HepG2 (cell line): ENCODE results near the gene PSMB3. TPM values are rescaled to one million over a fixed set of nuclear protein-coding genes. Genes with fewer than 3 reads are reported as not detected.

Source experiments
- CBFB ChIP-seq: sonication (generic); formaldehyde crosslinking; IDR thresholded peaks from 2 replicates; pipeline ENCODE4 v1.4.0; 2020; ENCODE audit warnings: missing genetic modification reagents
- DDIT3 ChIP-seq: sonication (generic); formaldehyde crosslinking; IDR thresholded peaks from 2 replicates; pipeline ENCODE4 v1.4.0; 2020; ENCODE audit warnings: mild to moderate bottlenecking, missing genetic modification reagents
- FOXK2 ChIP-seq: fragments of 450-650 bp; IDR thresholded peaks from 2 replicates; pipeline ENCODE4 v1.6.1; 2016
- HOMEZ ChIP-seq: IDR thresholded peaks from 2 replicates; pipeline ENCODE4 v1.6.1; 2016; ENCODE audit warnings: low read depth
- HOXA5 ChIP-seq: sonication (generic); formaldehyde crosslinking; IDR thresholded peaks from 2 replicates; pipeline ENCODE4 v1.4.0; 2020; ENCODE audit warnings: missing genetic modification reagents
- MAZ ChIP-seq, 2 experiments: sonication (generic) in 1 of 2; formaldehyde crosslinking in 1 of 2; IDR thresholded peaks; 2 replicates each; pipeline versions ENCODE4 v1.5.0 to v1.6.1; 2012 to 2020; ENCODE audit warnings: low read depth in 2 of 2, mild to moderate bottlenecking in 2 of 2, borderline replicate concordance in 1 of 2, improper control_type of control experiment in 1 of 2, low read length in 1 of 2, missing genetic modification reagents in 1 of 2, moderate library complexity in 1 of 2
- MTA1 ChIP-seq: sonication (generic); formaldehyde crosslinking; IDR thresholded peaks from 2 replicates; pipeline ENCODE4 v1.4.0; 2020; ENCODE audit warnings: missing genetic modification reagents, mild to moderate bottlenecking, borderline replicate concordance
- NONO ChIP-seq, 2 experiments: fragments of 450-650 bp in 1 of 2; sonication (generic) in 1 of 2; formaldehyde crosslinking in 1 of 2; IDR thresholded peaks in 1 of 2; conservative IDR thresholded peaks in 1 of 2; 2 replicates each; pipeline versions ENCODE4 v1.6.1 to v1.8.0; 2017 to 2022; ENCODE audit warnings: mild to moderate bottlenecking in 1 of 2, missing genetic modification reagents in 1 of 2, moderate library complexity in 1 of 2
- PBX2 ChIP-seq: IDR thresholded peaks from 2 replicates; pipeline ENCODE4 v1.6.1; 2016; ENCODE audit warnings: control low read depth
- PHF21A ChIP-seq: sonication (generic); formaldehyde crosslinking; IDR thresholded peaks from 2 replicates; pipeline ENCODE4 v1.5.0; 2020; ENCODE audit warnings: mild to moderate bottlenecking, missing genetic modification reagents
- RCOR2 ChIP-seq: IDR thresholded peaks from 2 replicates; pipeline ENCODE4 v1.6.1; 2016; ENCODE audit warnings: missing biosample characterization, missing genetic modification reagents
- RFXAP ChIP-seq: sonication (generic); formaldehyde crosslinking; IDR thresholded peaks from 2 replicates; pipeline ENCODE4 v1.4.0; 2020; ENCODE audit warnings: missing genetic modification reagents, borderline replicate concordance
- TEAD3 ChIP-seq: optimal IDR thresholded peaks from 2 replicates; pipeline ENCODE3; 2016; ENCODE audit warnings: borderline replicate concordance
- TFDP2 ChIP-seq: sonication (generic); formaldehyde crosslinking; IDR thresholded peaks from 2 replicates; pipeline ENCODE4 v1.4.0; 2020; ENCODE audit warnings: missing genetic modification reagents
- ZBTB37 ChIP-seq: sonication (generic); formaldehyde crosslinking; IDR thresholded peaks from 2 replicates; pipeline ENCODE4 v1.4.0; 2020; ENCODE audit warnings: mild to moderate bottlenecking, missing genetic modification reagents
- ZBTB39 ChIP-seq: sonication (generic); formaldehyde crosslinking; IDR thresholded peaks from 2 replicates; pipeline ENCODE4 v1.5.0; 2020; ENCODE audit warnings: missing genetic modification reagents
- ZNF234 ChIP-seq: sonication (generic); formaldehyde crosslinking; conservative IDR thresholded peaks from 2 replicates; pipeline ENCODE4 v1.5.1; 2020; ENCODE audit warnings: mild to moderate bottlenecking, missing genetic modification reagents
- ZNF496 ChIP-seq: sonication (generic); formaldehyde crosslinking; IDR thresholded peaks from 2 replicates; pipeline ENCODE4 v1.8.1; 2023; ENCODE audit warnings: mild to moderate bottlenecking, moderate library complexity, missing genetic modification reagents; ENCODE audit not compliant: insufficient replicate concordance
- ZSCAN9 ChIP-seq: IDR thresholded peaks from 2 replicates; pipeline ENCODE4 v1.6.1; 2016; ENCODE audit warnings: borderline replicate concordance
- polyA plus RNA-seq, 8 experiments: library from polyadenylated mRNA; depleted of rRNA in 3 of 8; stranded (reverse) in 7 of 8; unstranded in 1 of 8; fragments of >200 nt; fragmentation: Illumina TruSeq in 4 of 8; extraction: Trizol in 4 of 8; gene quantifications; 2 replicates each; pipeline versions ENCODE4 v1.2.1 to v1.2.3, GENCODE V29; 2011 to 2016; ENCODE audit warnings: low read depth in 4 of 8, missing spikeins in 1 of 8, mixed read lengths in 1 of 8; ENCODE audit not compliant: insufficient read depth in 1 of 8
- total RNA-seq, 5 experiments: library from RNA; depleted of rRNA; stranded (reverse); fragments of >200 nt; fragmentation: Illumina TruSeq; extraction: Trizol; gene quantifications; 2 replicates each; pipeline ENCODE4 v1.2.3, GENCODE V29; 2016; ENCODE audit warnings: low read depth in 1 of 5

PSMB3 gene
- total and polyA plus RNA-seq, 2 of the 13 experiments (the other 11 are each of a cell fraction or from before 2014, with no cell fraction given) = 366 to 517 TPM

- TF ChIP-seq MAZ (IDR thresholded peaks at IDR 0.05; ENCODE audit: borderline replicate concordance, low read depth, low read length) (peak; percentile 87), MAZ (CRISPR knock-in tag; IDR thresholded peaks at IDR 0.05; ENCODE audit: low read depth) (peak; percentile 95), TFDP2 (CRISPR knock-in tag) (peak; percentile 89), RFXAP (CRISPR knock-in tag) (peak; percentile 86), ZNF496 (CRISPR knock-in tag) (no peak), TEAD3 (CRISPR knock-in tag) (peak; percentile 94), ZBTB37 (CRISPR knock-in tag) (no peak), FOXK2 (peak; percentile 98), HOXA5 (CRISPR knock-in tag) (peak; percentile 90; the same call in 1 of the 2 replicates), DDIT3 (CRISPR knock-in tag) (no peak), MTA1 (CRISPR knock-in tag) (no peak), ZBTB39 (CRISPR knock-in tag) (no peak), NONO (IDR thresholded peaks at IDR 0.05) (no peak), NONO (CRISPR knock-in tag; conservative IDR thresholded peaks at IDR 0.05) (peak; percentile 96), RCOR2 (CRISPR knock-in tag) (no peak), PHF21A (CRISPR knock-in tag) (peak; percentile 85; the same call in 1 of the 2 replicates), ZNF234 (CRISPR knock-in tag) (no peak), ZSCAN9 (peak; percentile 75; the same call in 1 of the 2 replicates), CBFB (CRISPR knock-in tag) (peak; percentile 93), HOMEZ (CRISPR knock-in tag) (peak; percentile 44), PBX2 (CRISPR knock-in tag) (0 out of 2 replicates have a peak, but pooled peaks have one; percentile 42)
These were observed 47.1 kb downstream of the PSMB3 start, which contains the start of gene PIP4K2B (continued) for GRCh38 chr17:38799501-38800236.
